Psoas muscle (tissue), 8 donors: Measurements from ENCODE around the gene SPACA1. TPM values are rescaled to one million over a fixed set of nuclear protein-coding genes. Genes with fewer than 3 reads are reported as not detected.

ENCODE experiments used
- ATAC-seq, 4 donors: fragments of 200-7000 bp; cut with Tn5 transposase; one replicate each; pipeline ENCODE4 v1.9.1; 2020; ENCODE audit warnings: moderate library complexity in 3 of 4, mild to moderate bottlenecking in 2 of 4
- DNase-seq, 2 donors: peaks; one replicate each; pipeline ENCODE4 v3.0.0-alpha.2; 2020
- H3K27ac ChIP-seq: fragments of 200-600 bp; one replicate; pipeline ENCODE4 v1.8.0; 2022
- H3K27me3 ChIP-seq, 3 donors: fragments of 200-600 bp in 1 of 3; one replicate each; pipeline versions ENCODE4 v1.6.1 to v1.8.0; 2013 to 2022; ENCODE audit warnings: low read length in 2 of 3, mild to moderate bottlenecking in 2 of 3, moderate library complexity in 1 of 3; ENCODE audit not compliant: insufficient read depth in 3 of 3
- H3K36me3 ChIP-seq, 2 donors: fragments of 200-600 bp in 1 of 2; one replicate each; pipeline versions ENCODE4 v1.6.1 to v1.8.0; 2013 to 2022; ENCODE audit warnings: low read depth in 1 of 2, mild to moderate bottlenecking in 1 of 2, moderate library complexity in 1 of 2; ENCODE audit not compliant: insufficient read depth in 1 of 2
- H3K4me1 ChIP-seq: fragments of 200-600 bp; one replicate; pipeline ENCODE4 v1.8.0; 2022
- H3K4me3 ChIP-seq: fragments of 200-600 bp; one replicate; pipeline ENCODE4 v1.8.0; 2022; ENCODE audit warnings: mild to moderate bottlenecking
- H3K9me3 ChIP-seq: fragments of 200-600 bp; one replicate; pipeline ENCODE4 v1.8.0; 2022
- CTCF ChIP-seq: fragments of 200-600 bp; IDR thresholded peaks from one replicate; pipeline ENCODE4 v1.8.0; 2022; ENCODE audit warnings: antibody characterized with exemption
- WGBS, 3 donors: extraction: QIAGEN DNeasy Blood & Tissue Kit; methylation state at CpG; one replicate each; pipeline versions ENCODE4 v1.1.6 to v1.1.7; 2013; 5-methylcytosine and 5-hydroxymethylcytosine counted together
- intact Hi-C, 2 donors: fragments of 100-400 bp; cut with DNase I; formaldehyde crosslinking; loops; one replicate each; pipeline versions ENCODE4 v1.11.0 to v1.14.2; 2022
- polyA plus RNA-seq, 3 donors: library from polyadenylated mRNA; stranded (reverse); fragments of 200-250 nt; gene quantifications; one replicate each; pipeline ENCODE4 v1.2.3, GENCODE V29; 2013
- total RNA-seq, 4 donors: library from RNA; stranded (reverse); fragmentation: NEBNext Ultra II Directional in 2 of 4; extraction: Animal tissue kit (Norgen Biotek cat#: 25700) in 2 of 4; gene quantifications; one replicate each; pipeline versions ENCODE4 v1.2.1 to v1.2.4, GENCODE V29; 2021 to 2023
- donor health status: healthy with polysubstance abuse.
- donor health status: DM: no; HTN: no; CAD: no; lungs with moderate emphysema.
- donor health status: Bipolar disorder and iron deficiency.
- donor health status: healthy.
- donor health status: DM: yes; HTN: yes; CAD: no.
- donor health status: DM: no; HTN: no; CAD: no.
- donor health status: DM: no; HTN: no; CAD: no.
- donor health status: DM: yes; HTN: yes; CAD: no.

SPACA1 gene
- total and polyA plus RNA-seq, 7 donors = not detected

- DNase-seq = no peak
- Histone ChIP-seq H3K27ac (no peak overlapping the region), H3K4me1 (no peaks in the 10 kb centered on the region), H3K9me3 (peaks cover 7% of the 10 kb centered on the region), H3K36me3 (no peaks in the 10 kb centered on the region), H3K4me3 (no peak overlapping the region), H3K27me3 (no peaks in the 10 kb centered on the region)
- no peak for ATAC-seq
- no peak for TF ChIP-seq CTCF
- intact Hi-C loops = no loop called here
- WGBS, 3 donors = 90 to 92% (median 91%) methylated on average over 2 of the region's 2 CpGs
Measured at GRCh38 chr6:88024696-88025095, 22.9 kb upstream of the SPACA1 start.

DNA sequence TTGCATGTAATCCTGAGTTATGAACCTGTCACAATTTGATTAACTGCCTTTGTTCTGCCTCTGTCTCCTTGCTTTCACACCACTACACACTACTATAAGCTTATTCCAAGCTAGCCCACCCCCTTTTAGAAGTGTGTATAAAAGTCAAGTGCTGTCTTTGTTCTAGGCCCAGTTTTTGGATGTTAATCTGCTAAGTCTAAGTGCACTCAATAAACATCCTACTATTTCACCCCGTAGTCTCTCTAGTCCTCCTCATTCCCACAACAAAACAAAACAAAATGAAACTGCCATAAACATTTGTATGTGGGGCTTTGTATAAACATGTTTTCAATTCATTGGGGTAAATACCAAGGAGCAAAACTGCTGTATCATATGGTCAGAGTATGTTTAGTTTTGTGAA is 16.1 kb upstream of the SPACA1 start:
- ATAC-seq (no peak), DNase-seq (no peak)
- peaks cover 19% of the 10 kb centered on the region for H3K9me3 ChIP-seq
- 86 to 91% (median 86%) methylated on average over 1 of the region's 1 CpG for WGBS, 3 donors
- intact Hi-C loops = no loop called here
- no peak overlapping the region for H3K4me3 ChIP-seq
- H3K27ac ChIP-seq = no peak overlapping the region
- no peaks in the 10 kb centered on the region for H3K36me3 ChIP-seq
- TF ChIP-seq CTCF = no peak
- no peaks in the 10 kb centered on the region for H3K4me1 ChIP-seq
- H3K27me3 ChIP-seq = no peaks in the 10 kb centered on the region

DNA sequence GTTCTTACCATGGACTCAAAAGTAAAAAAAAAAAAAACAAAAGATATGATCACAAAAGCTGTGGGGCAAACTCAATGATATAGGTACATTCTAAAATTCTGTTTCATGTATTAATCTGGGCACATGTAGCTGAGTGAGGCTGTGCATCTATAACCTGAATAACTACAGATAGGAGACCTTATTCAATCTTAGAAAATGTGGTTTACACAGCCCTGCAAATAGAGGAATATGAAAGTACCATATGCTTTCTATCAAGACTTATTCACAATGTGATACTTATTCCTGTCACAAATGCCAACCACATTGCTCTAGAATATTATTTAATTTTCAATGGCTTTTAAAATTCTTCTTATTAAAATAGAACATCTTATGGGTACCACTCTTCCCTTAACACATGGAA is 3.1 kb upstream of the SPACA1 start:
- no peak for ATAC-seq
- Histone ChIP-seq H3K4me3 (no peak overlapping the region), H3K27ac (no peak overlapping the region), H3K4me1 (no peaks in the 10 kb centered on the region), H3K9me3 (no peaks in the 10 kb centered on the region), H3K27me3 (peaks cover 0 to 9% (median 4%) of the 10 kb centered on the region in 3 donors), H3K36me3 (no peaks in the 10 kb centered on the region)
- DNase-seq = no peak
- intact Hi-C loops = loop anchor here in 1 of 2 donors (5.0 kb wide), 1 partner anchor 488 kb away; no protein-coding TSS in a partner anchor
- TF ChIP-seq CTCF = no peak

GRCh38 chr6:88045521-88046136 is 2.0 kb upstream of the SPACA1 start:
- peaks cover 0 to 9% (median 4%) of the 10 kb centered on the region in 3 donors for H3K27me3 ChIP-seq
- no peaks in the 10 kb centered on the region for H3K4me1 ChIP-seq
- no peak for TF ChIP-seq CTCF
- H3K9me3 ChIP-seq = no peaks in the 10 kb centered on the region
- DNase-seq (no peak), ATAC-seq (no peak)
- no peaks in the 10 kb centered on the region for H3K36me3 ChIP-seq
- H3K4me3 ChIP-seq = no peak overlapping the region
- 70 to 80% (median 76%) methylated on average over 1 of the region's 1 CpG for WGBS, 3 donors
- no peak overlapping the region for H3K27ac ChIP-seq
- intact Hi-C loops = no loop called here

- DNase-seq = no peak
- 78 to 88% (median 86%) methylated on average over 3 of the region's 3 CpGs for WGBS, 3 donors
- intact Hi-C loops = no loop called here
- Histone ChIP-seq H3K27ac (no peak overlapping the region), H3K4me1 (no peaks in the 10 kb centered on the region), H3K9me3 (no peaks in the 10 kb centered on the region), H3K4me3 (no peak overlapping the region), H3K27me3 (peaks cover 0 to 9% (median 4%) of the 10 kb centered on the region in 3 donors), H3K36me3 (no peaks in the 10 kb centered on the region)
- no peak for ATAC-seq
- TF ChIP-seq CTCF = no peak
Measured at GRCh38 chr6:88048578-88048977, 937 bp downstream of the SPACA1 start.
